Psoas muscle (tissue), 8 donors: ENCODE measurements around the gene PALM2AKAP2. TPM values are rescaled to one million over a fixed set of nuclear protein-coding genes. Genes with fewer than 3 reads are reported as not detected.
A peak's percentile ranks its signal among the peaks of the same experiment; 100 is the strongest.

ENCODE experiments used
- ATAC-seq, 4 donors: fragments of 200-7000 bp; cut with Tn5 transposase; one replicate each; pipeline ENCODE4 v1.9.1; 2020; ENCODE audit warnings: moderate library complexity in 3 of 4, mild to moderate bottlenecking in 2 of 4
- DNase-seq, 2 donors: peaks; one replicate each; pipeline ENCODE4 v3.0.0-alpha.2; 2020
- H3K27ac ChIP-seq: fragments of 200-600 bp; one replicate; pipeline ENCODE4 v1.8.0; 2022
- H3K27me3 ChIP-seq, 3 donors: fragments of 200-600 bp in 1 of 3; one replicate each; pipeline versions ENCODE4 v1.6.1 to v1.8.0; 2013 to 2022; ENCODE audit warnings: low read length in 2 of 3, mild to moderate bottlenecking in 2 of 3, moderate library complexity in 1 of 3; ENCODE audit not compliant: insufficient read depth in 3 of 3
- H3K36me3 ChIP-seq, 2 donors: fragments of 200-600 bp in 1 of 2; one replicate each; pipeline versions ENCODE4 v1.6.1 to v1.8.0; 2013 to 2022; ENCODE audit warnings: low read depth in 1 of 2, mild to moderate bottlenecking in 1 of 2, moderate library complexity in 1 of 2; ENCODE audit not compliant: insufficient read depth in 1 of 2
- H3K4me1 ChIP-seq: fragments of 200-600 bp; one replicate; pipeline ENCODE4 v1.8.0; 2022
- H3K4me3 ChIP-seq: fragments of 200-600 bp; one replicate; pipeline ENCODE4 v1.8.0; 2022; ENCODE audit warnings: mild to moderate bottlenecking
- H3K9me3 ChIP-seq: fragments of 200-600 bp; one replicate; pipeline ENCODE4 v1.8.0; 2022
- CTCF ChIP-seq: fragments of 200-600 bp; IDR thresholded peaks from one replicate; pipeline ENCODE4 v1.8.0; 2022; ENCODE audit warnings: antibody characterized with exemption
- WGBS, 3 donors: extraction: QIAGEN DNeasy Blood & Tissue Kit; methylation state at CpG; one replicate each; pipeline versions ENCODE4 v1.1.6 to v1.1.7; 2013; 5-methylcytosine and 5-hydroxymethylcytosine counted together
- intact Hi-C, 2 donors: fragments of 100-400 bp; cut with DNase I; formaldehyde crosslinking; loops; one replicate each; pipeline versions ENCODE4 v1.11.0 to v1.14.2; 2022
- polyA plus RNA-seq, 3 donors: library from polyadenylated mRNA; stranded (reverse); fragments of 200-250 nt; gene quantifications; one replicate each; pipeline ENCODE4 v1.2.3, GENCODE V29; 2013
- total RNA-seq, 4 donors: library from RNA; stranded (reverse); fragmentation: NEBNext Ultra II Directional in 2 of 4; extraction: Animal tissue kit (Norgen Biotek cat#: 25700) in 2 of 4; gene quantifications; one replicate each; pipeline versions ENCODE4 v1.2.1 to v1.2.4, GENCODE V29; 2021 to 2023
- donor health status: healthy with polysubstance abuse.
- donor health status: DM: no; HTN: no; CAD: no; lungs with moderate emphysema.
- donor health status: Bipolar disorder and iron deficiency.
- donor health status: healthy.
- donor health status: DM: yes; HTN: yes; CAD: no.
- donor health status: DM: no; HTN: no; CAD: no.
- donor health status: DM: no; HTN: no; CAD: no.
- donor health status: DM: yes; HTN: yes; CAD: no.

PALM2AKAP2 gene
- total and polyA plus RNA-seq, 7 donors: 0.16 to 16.6 (median 1.6) TPM

DNA sequence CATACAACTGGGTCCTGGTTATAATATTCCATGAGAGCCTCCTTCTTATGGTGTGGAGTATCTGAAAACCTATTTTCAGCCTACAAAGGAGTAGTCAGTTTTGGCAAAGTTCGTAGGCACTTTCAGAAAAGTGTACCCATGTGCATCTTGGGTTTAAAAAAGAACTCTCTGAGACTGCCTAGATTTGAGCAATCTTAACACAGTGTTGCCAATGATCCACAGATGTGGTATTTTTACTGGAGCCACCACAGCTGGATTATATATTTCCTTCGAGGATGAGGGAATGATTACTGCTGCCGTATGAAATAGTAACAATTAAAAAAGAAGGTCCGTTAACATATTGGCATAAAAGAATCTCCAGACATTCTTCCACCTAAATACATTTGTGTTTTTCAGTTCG lies 1.1 kb downstream of the PALM2AKAP2 start:
- DNase-seq (no peak), ATAC-seq (no peak)
- intact Hi-C loops: no loop called here
- peaks cover 0 to 12% (median 5%) of the 10 kb centered on the region in 3 donors for H3K27me3 ChIP-seq
- H3K9me3 ChIP-seq: no peaks in the 10 kb centered on the region
- 14 to 27% (median 15%) methylated on average over 5 of the region's 5 CpGs for WGBS, 3 donors
- peak overlapping the region; percentile 70 for H3K4me3 ChIP-seq
- no peaks in the 10 kb centered on the region for H3K36me3 ChIP-seq
- no peak for TF ChIP-seq CTCF
- H3K27ac ChIP-seq: no peak overlapping the region
- no peaks in the 10 kb centered on the region for H3K4me1 ChIP-seq

DNA sequence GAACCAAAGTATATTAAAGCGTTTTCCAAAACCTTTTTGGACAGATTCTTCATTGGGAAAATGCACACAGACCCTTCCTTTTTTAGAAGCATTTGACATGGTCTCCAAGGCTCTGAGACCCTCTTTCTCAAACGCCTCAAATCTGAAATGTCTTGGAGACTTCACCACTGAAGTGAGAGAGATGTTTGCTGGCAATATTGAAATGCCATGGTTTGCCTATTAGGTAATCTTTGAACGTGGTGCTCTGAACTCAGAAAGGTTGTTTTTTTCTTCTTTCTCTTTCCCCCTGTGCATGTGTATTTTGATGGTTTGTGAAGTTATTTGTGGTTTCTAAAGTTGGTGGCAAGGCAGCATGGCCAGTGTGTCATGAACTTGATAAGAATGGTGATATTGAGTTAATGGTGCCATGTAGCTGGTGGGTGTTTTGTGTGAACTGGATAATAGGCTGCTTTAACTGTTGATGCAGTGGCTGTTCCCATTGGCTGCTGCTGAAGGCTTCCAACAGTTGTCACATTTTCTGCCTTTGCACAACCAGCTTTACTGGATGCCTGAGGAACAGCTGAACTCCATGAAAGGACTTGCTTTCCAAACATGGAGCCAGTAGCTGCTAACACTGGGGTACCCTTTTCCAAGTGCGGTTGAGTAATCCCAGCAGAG lies 1.7 kb downstream of the PALM2AKAP2 start:
- H3K27me3 ChIP-seq: peaks cover 0 to 12% (median 5%) of the 10 kb centered on the region in 3 donors
- intact Hi-C loops: no loop called here
- H3K4me1 ChIP-seq: no peaks in the 10 kb centered on the region
- no peak for TF ChIP-seq CTCF
- WGBS, 3 donors: 13 to 27% (median 13%) methylated on average over 4 of the region's 4 CpGs
- peak overlapping the region; percentile 70 for H3K4me3 ChIP-seq
- no peaks in the 10 kb centered on the region for H3K9me3 ChIP-seq
- ATAC-seq (peak; percentile 50 to 88 (median 76)), DNase-seq (no peak)
- H3K27ac ChIP-seq: no peak overlapping the region
- H3K36me3 ChIP-seq: no peaks in the 10 kb centered on the region

- no peak for TF ChIP-seq CTCF
- intact Hi-C loops: no loop called here
- Histone ChIP-seq H3K36me3 (no peaks in the 10 kb centered on the region), H3K9me3 (no peaks in the 10 kb centered on the region), H3K4me1 (no peaks in the 10 kb centered on the region), H3K4me3 (no peak overlapping the region), H3K27me3 (no peaks in the 10 kb centered on the region), H3K27ac (no peak overlapping the region)
- 81 to 91% (median 83%) methylated on average over 3 of the region's 3 CpGs for WGBS, 3 donors
- ATAC-seq (no peak), DNase-seq (no peak)
Observed at GRCh38 chr9:109787735-109788134, 7.7 kb downstream of the PALM2AKAP2 start.

DNA sequence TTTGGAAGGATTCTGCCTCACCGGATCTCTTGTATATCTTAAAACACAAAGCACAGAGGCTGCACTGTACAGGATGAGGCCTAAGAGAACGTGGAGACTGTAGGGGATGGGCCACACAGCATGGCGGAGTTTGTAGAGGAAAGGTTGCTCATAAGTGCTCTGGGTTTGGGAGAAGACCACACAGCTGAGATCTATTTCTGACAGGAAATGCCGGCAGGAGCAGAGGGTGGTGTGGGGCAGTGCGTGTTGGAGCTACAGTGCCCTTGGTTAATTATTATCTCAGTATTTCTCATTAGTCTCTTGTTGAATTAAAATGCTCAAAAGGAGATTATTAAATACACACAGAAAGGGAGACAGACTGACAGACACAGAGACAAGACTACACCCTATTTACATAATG lies 9.6 kb downstream of the PALM2AKAP2 start:
- H3K9me3 ChIP-seq: no peaks in the 10 kb centered on the region
- WGBS, 3 donors: 83 to 89% (median 84%) methylated on average over 5 of the region's 5 CpGs

More for the DNA sequence above, 9.6 kb downstream of the PALM2AKAP2 start:
- no peak for TF ChIP-seq CTCF
- DNase-seq (no peak), ATAC-seq (no peak)
- no peaks in the 10 kb centered on the region for H3K27me3 ChIP-seq
- H3K4me3 ChIP-seq: no peak overlapping the region
- peaks cover 5% of the 10 kb centered on the region for H3K4me1 ChIP-seq
- intact Hi-C loops: no loop called here
- H3K36me3 ChIP-seq: no peaks in the 10 kb centered on the region
- H3K27ac ChIP-seq: no peak overlapping the region
